GM19397 (cell line): Measurements from ENCODE around the gene IP6K2.
"Not testable (repeated sequence)": the region's sequence is repeated elsewhere in the genome, so short reads cannot be mapped to it uniquely, and the experiment has no call there.

Experiments
- ATAC-seq: cut with Tn5 transposase; IDR thresholded peaks from one replicate; pipeline ENCODE4 v1.9.1; 2021; ENCODE audit warnings: mild to moderate bottlenecking, moderate library complexity; ENCODE audit not compliant: unreplicated experiment

The IP6K2 gene

GRCh38 chr3:48733752-48734518, 16.9 kb upstream of the IP6K2 start:
- not testable (repeated sequence) for ATAC-seq

GRCh38 chr3:48727511-48727910, 10.5 kb upstream of the IP6K2 start:
- no peak for ATAC-seq

GRCh38 chr3:48725185-48725855, 8.3 kb upstream of the IP6K2 start:
- not testable (repeated sequence) for ATAC-seq

- ATAC-seq, result no peak
Measured at GRCh38 chr3:48723725-48724124, 6.7 kb upstream of the IP6K2 start.

GRCh38 chr3:48723293-48723692, 6.3 kb upstream of the IP6K2 start:
- not testable (repeated sequence) for ATAC-seq

GRCh38 chr3:48716508-48716981, 476 bp downstream of the IP6K2 start:
- ATAC-seq, result no peak

- no peak for ATAC-seq
Measured at GRCh38 chr3:48715174-48715800, 1.7 kb downstream of the IP6K2 start.

- ATAC-seq, result no peak
Measured at GRCh38 chr3:48711727-48712126, 5.3 kb downstream of the IP6K2 start.

GRCh38 chr3:48709051-48709461, 8.0 kb downstream of the IP6K2 start:
- ATAC-seq, result no peak

GRCh38 chr3:48708481-48708889, 8.5 kb downstream of the IP6K2 start:
- ATAC-seq, result no peak

GRCh38 chr3:48707157-48707556, 9.9 kb downstream of the IP6K2 start:
- no peak for ATAC-seq

- no peak for ATAC-seq
Measured at GRCh38 chr3:48702320-48702920, 14.6 kb downstream of the IP6K2 start.

- ATAC-seq, result no peak
Measured at GRCh38 chr3:48700731-48701405, 16.2 kb downstream of the IP6K2 start.

- ATAC-seq, result no peak
Measured at GRCh38 chr3:48698891-48699290, 18.1 kb downstream of the IP6K2 start.

- no peak for ATAC-seq
Measured at GRCh38 chr3:48697952-48698351, 19.1 kb downstream of the IP6K2 start.

- no peak for ATAC-seq
Measured at GRCh38 chr3:48696601-48697000, 20.4 kb downstream of the IP6K2 start.

- no peak for ATAC-seq
Measured at GRCh38 chr3:48696156-48696555, 20.9 kb downstream of the IP6K2 start.

GRCh38 chr3:48695393-48695753, 21.6 kb downstream of the IP6K2 start:
- no peak for ATAC-seq

- ATAC-seq, result no peak
Measured at GRCh38 chr3:48694610-48695392, 22.2 kb downstream of the IP6K2 start.

GRCh38 chr3:48693826-48694225, 23.2 kb downstream of the IP6K2 start:
- ATAC-seq, result no peak
